Activated B cell treated with CpG ODN at 0.5 μM for 24 hours (primary cell): ENCODE measurements around the gene SEMA3B. TPM values are rescaled to one million over a fixed set of nuclear protein-coding genes. Genes with fewer than 3 reads are reported as not detected.

Source experiments
- ATAC-seq: fragments of 200-7000 bp; cut with Tn5 transposase; one replicate; pipeline ENCODE4 v1.10.0; 2021; ENCODE audit warnings: low read depth, mild to moderate bottlenecking, moderate library complexity
- CTCF ChIA-PET: fragments of 350-600 bp; sonication (Branson Sonifier 250); formaldehyde crosslinking; loops from one replicate; lab custom pipeline; 2021; ENCODE audit warnings: antibody characterized with exemption; lab: Charles Lee
- POLR2A ChIA-PET: fragments of 350-600 bp; sonication (Branson Sonifier 250); formaldehyde crosslinking; loops from one replicate; lab custom pipeline; 2021; ENCODE audit warnings: antibody characterized with exemption; lab: Charles Lee
- DNase-seq: peaks from one replicate; pipeline ENCODE4 v3.0.0; 2022
- H3K27ac Mint-ChIP-seq: one replicate; pipeline ENCODE4 v1.8.0; 2020; ENCODE audit warnings: mixed read lengths
- H3K27me3 Mint-ChIP-seq: one replicate; pipeline ENCODE4 v1.8.0; 2021; ENCODE audit warnings: mixed read lengths
- H3K36me3 Mint-ChIP-seq: one replicate; pipeline ENCODE4 v1.8.0; 2021; ENCODE audit warnings: low read depth, mixed read lengths
- H3K4me1 Mint-ChIP-seq: one replicate; pipeline ENCODE4 v1.8.0; 2021; ENCODE audit warnings: mixed read lengths
- H3K4me3 Mint-ChIP-seq: one replicate; pipeline ENCODE4 v1.8.0; 2020; ENCODE audit warnings: mild to moderate bottlenecking, mixed read lengths
- H3K9me3 Mint-ChIP-seq: one replicate; pipeline ENCODE4 v1.8.0; 2020; ENCODE audit warnings: mixed read lengths
- intact Hi-C: fragments of 100-400 bp; cut with micrococcal nuclease; formaldehyde crosslinking; loops from one replicate; pipeline ENCODE4 v1.15.1; 2024
- total RNA-seq: library from RNA; stranded (reverse); gene quantifications from 2 replicates; pipeline ENCODE4 v1.2.3, GENCODE V29; 2022
- TF ChIP-seq, protein P1 (sequence below): fragments of 200-600 bp; IDR thresholded peaks from one replicate; pipeline ENCODE4 v1.8.0; 2022; ENCODE audit warnings: antibody characterized with exemption, mild to moderate bottlenecking

The SEMA3B gene
- total RNA-seq, 1 donor from 2014 or later = not detected

DNA sequence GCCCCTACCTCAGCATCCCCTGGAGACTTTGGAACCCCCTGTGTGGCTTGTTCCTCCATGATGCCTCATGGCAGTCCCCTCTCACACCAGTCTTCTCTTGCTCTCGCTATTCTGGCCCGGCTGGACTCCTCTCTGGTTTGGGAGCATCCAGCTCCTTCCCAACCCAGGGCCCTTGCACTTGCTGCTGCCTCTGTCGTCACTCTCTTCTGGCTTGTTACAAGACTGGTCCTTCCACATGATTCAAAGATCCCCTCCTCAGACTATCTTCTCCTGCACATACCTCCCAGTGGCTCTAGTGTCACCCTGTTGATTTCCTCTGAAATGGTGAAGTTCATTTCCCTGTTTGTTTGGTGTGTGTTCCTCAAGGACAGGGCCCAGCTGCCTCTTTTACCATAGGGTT, 39.5 kb upstream of the SEMA3B start:
- peaks cover 46% of the 10 kb centered on the region for H3K4me1 Mint-ChIP-seq
- H3K4me3 Mint-ChIP-seq = no peak overlapping the region
- peak overlapping the region; percentile 66 for H3K27ac Mint-ChIP-seq
- no peaks in the 10 kb centered on the region for H3K9me3 Mint-ChIP-seq
- DNase-seq (no peak), ATAC-seq (no peak)
- CTCF ChIA-PET = interaction anchor here (7.3 to 8.1 kb wide), 2 partner anchors 11 to 19 kb away, joined by 76 to 104 read pairs; partner anchors contain the start of gene GNAI2
- POLR2A ChIA-PET = interaction anchor here (0.6 to 6.3 kb wide), 4 partner anchors 8 to 439 kb away, joined by 3 to 66 read pairs (median 46); partner anchors contain the start of gene GNAI2
- no peaks in the 10 kb centered on the region for H3K36me3 Mint-ChIP-seq
- TF ChIP-seq, protein P1, sequence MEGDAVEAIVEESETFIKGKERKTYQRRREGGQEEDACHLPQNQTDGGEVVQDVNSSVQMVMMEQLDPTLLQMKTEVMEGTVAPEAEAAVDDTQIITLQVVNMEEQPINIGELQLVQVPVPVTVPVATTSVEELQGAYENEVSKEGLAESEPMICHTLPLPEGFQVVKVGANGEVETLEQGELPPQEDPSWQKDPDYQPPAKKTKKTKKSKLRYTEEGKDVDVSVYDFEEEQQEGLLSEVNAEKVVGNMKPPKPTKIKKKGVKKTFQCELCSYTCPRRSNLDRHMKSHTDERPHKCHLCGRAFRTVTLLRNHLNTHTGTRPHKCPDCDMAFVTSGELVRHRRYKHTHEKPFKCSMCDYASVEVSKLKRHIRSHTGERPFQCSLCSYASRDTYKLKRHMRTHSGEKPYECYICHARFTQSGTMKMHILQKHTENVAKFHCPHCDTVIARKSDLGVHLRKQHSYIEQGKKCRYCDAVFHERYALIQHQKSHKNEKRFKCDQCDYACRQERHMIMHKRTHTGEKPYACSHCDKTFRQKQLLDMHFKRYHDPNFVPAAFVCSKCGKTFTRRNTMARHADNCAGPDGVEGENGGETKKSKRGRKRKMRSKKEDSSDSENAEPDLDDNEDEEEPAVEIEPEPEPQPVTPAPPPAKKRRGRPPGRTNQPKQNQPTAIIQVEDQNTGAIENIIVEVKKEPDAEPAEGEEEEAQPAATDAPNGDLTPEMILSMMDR = no peak
- H3K27me3 Mint-ChIP-seq = peaks cover 2% of the 10 kb centered on the region
- intact Hi-C loops = loop anchor here (10.0 kb wide), 1 partner anchor 385 kb away; the partner anchor contains the start of genes CISH and MAPKAPK3

DNA sequence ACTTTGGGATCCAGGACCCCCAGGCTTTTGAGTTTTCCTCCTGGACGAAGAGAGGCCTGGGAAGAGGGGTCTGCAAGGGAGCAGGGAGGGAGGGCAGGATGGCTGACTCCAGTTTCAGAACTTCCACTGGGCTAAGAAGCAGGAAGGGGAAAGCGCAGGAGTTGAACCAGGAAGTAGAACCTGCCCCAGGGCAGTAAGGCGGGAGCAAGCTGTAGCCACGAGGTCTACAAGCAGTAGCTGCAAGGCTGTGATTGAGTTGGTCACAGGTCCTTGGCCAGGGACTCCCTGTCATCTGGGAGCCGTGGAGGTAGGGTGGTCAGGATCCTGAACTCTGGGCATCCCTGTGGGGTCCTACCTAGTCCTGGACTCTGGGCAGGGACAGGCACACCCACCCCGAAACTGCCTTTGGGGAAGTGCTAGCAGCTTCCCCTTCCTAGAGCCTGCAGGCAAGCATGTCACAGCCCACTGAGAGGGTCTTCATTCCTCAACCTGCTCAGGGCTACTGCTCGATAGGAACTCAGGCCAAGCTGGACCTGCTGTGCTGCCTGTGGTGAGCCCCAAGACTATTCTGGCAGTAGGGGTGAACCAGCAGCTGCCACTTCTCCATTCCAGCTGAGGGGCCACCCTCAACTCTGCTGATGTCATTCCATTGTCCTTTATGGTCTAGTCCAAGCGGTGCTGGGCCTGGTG, 38.7 kb upstream of the SEMA3B start:
- H3K27ac Mint-ChIP-seq = peak overlapping the region; percentile 66
- ChIA-PET POLR2A (interaction anchor here (0.6 to 6.3 kb wide), 4 partner anchors 12 to 120 kb away, joined by 3 to 66 read pairs (median 27); partner anchors contain the start of gene NPRL2), CTCF (interaction anchor here (7.3 to 8.1 kb wide), 2 partner anchors 10 to 18 kb away, joined by 76 to 104 read pairs; partner anchors contain the start of gene GNAI2)
- TF ChIP-seq, protein P1 = no peak
- peaks cover 53% of the 10 kb centered on the region for H3K4me1 Mint-ChIP-seq
- H3K36me3 Mint-ChIP-seq = no peaks in the 10 kb centered on the region
- intact Hi-C loops = loop anchor here (10.0 kb wide), 1 partner anchor 425 kb away; the partner anchor contains the start of gene INKA1
- DNase-seq = peak; percentile 24
- ATAC-seq = no peak
- H3K9me3 Mint-ChIP-seq = no peaks in the 10 kb centered on the region
- peak overlapping the region; percentile 17 for H3K4me3 Mint-ChIP-seq
- H3K27me3 Mint-ChIP-seq = no peaks in the 10 kb centered on the region

DNA sequence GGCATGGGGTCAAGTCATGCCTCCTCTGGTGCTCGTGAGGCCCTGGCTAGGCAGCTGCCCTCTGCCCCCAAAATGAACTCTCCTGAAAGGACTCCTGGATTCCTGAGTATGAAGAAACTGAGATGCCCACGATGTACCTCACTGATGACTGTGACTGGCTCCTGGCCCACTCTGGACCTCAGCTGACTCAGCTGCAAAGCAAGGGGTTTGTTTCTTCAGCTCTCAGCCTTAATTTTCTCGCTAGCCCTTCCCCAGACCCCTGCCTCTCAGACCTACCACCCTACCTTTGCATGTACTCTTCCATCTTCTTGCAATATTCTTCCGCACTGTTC, 38.2 kb upstream of the SEMA3B start:
- CTCF ChIA-PET = interaction anchor here (7.3 to 8.1 kb wide), 2 partner anchors 9 to 18 kb away, joined by 76 to 104 read pairs; partner anchors contain the start of gene GNAI2
- Mint-ChIP-seq H3K27ac (peak overlapping the region; percentile 56), H3K9me3 (no peaks in the 10 kb centered on the region), H3K36me3 (no peaks in the 10 kb centered on the region), H3K4me1 (peaks cover 57% of the 10 kb centered on the region), H3K4me3 (peak overlapping the region; percentile 17), H3K27me3 (no peaks in the 10 kb centered on the region)
- POLR2A ChIA-PET = interaction anchor here (0.6 to 6.3 kb wide), 3 partner anchors 11 to 116 kb away, joined by 5 to 66 read pairs (median 49); no protein-coding TSS in a partner anchor
- TF ChIP-seq, protein P1 = no peak
- DNase-seq (no peak), ATAC-seq (no peak)
- intact Hi-C loops = loop anchor here (10.0 kb wide), 1 partner anchor 426 kb away; the partner anchor contains the start of gene INKA1

DNA sequence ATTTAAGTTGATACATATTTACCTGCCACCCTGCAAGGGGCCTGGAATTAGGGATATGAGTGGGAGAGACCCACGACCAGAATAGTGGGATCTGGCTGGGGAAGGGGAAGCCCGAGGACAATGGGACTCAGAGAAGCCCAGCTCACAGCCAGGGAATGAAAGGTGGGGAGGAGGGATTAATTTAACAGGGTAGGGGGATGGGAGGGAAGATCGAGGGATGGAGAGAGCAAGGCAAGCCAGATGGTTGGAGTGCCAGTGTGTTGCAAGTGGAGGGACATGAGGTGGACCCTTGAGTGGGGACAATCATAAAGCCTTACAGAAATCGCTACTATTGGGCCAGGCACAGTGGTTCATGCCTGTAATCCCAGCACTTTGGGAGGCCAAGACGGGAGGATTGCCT, 37.4 kb upstream of the SEMA3B start:
- ATAC-seq = no peak
- intact Hi-C loops = loop anchor here (10.0 kb wide), 1 partner anchor 427 kb away; the partner anchor contains the start of gene INKA1
- Mint-ChIP-seq H3K36me3 (peaks cover 4% of the 10 kb centered on the region), H3K27me3 (no peaks in the 10 kb centered on the region), H3K4me3 (no peak overlapping the region), H3K27ac (no peak overlapping the region), H3K4me1 (peaks cover 54% of the 10 kb centered on the region), H3K9me3 (no peaks in the 10 kb centered on the region)
- ChIA-PET POLR2A (interaction anchor here (6.3 kb wide), 1 partner anchor 11 kb away, joined by 66 read pairs; no protein-coding TSS in a partner anchor), CTCF (interaction anchor here (7.3 to 8.1 kb wide), 2 partner anchors 9 to 17 kb away, joined by 76 to 104 read pairs; partner anchors contain the start of gene GNAI2)
- TF ChIP-seq, protein P1 = no peak
- DNase-seq = no peak

DNA sequence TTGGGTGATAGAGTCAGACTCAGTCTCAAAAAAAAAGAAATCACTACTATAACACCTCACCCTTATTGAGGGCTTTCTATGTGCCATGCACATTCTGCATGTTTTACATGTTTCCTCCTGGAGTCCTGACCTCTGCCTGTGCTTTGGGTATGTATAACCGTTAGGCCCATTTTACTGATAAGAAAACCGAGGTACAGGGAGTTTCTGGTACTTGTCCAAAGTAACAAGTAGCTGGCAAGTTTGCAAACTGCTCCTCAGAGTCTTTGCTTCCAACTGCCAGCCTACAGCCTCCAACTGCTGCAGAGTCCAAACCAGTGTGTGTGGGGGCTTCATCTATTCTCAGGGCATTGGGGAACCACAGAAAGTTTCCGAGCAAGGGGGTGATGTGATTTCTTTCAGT, 36.6 kb upstream of the SEMA3B start:
- H3K27me3 Mint-ChIP-seq = no peaks in the 10 kb centered on the region
- ChIA-PET CTCF (interaction anchor here (8.1 kb wide), 1 partner anchor 16 kb away, joined by 104 read pairs; no protein-coding TSS in a partner anchor), POLR2A (no interaction called here)
- H3K9me3 Mint-ChIP-seq = no peaks in the 10 kb centered on the region
- no peak for DNase-seq
- no peak overlapping the region for H3K27ac Mint-ChIP-seq
- TF ChIP-seq, protein P1 = no peak
- intact Hi-C loops = loop anchor here (10.0 kb wide), 1 partner anchor 428 kb away; the partner anchor contains the start of gene INKA1
- no peak overlapping the region for H3K4me3 Mint-ChIP-seq
- no peak for ATAC-seq
- H3K36me3 Mint-ChIP-seq = peaks cover 11% of the 10 kb centered on the region
- peaks cover 53% of the 10 kb centered on the region for H3K4me1 Mint-ChIP-seq
